SKM-1 (cell line): ENCODE results near the gene SF3B4.

Experiments used
- DNase-seq: peaks from one replicate; lab custom pipeline; 2025; ENCODE audit not compliant: unreplicated experiment; lab: John Stamatoyannopoulos, UW

Gene SF3B4

GRCh38 chr1:149933208-149933607 lies 5.6 kb upstream of the SF3B4 start:
- no peak for DNase-seq

- DNase-seq: no peak
Observed at GRCh38 chr1:149932474-149932873, 4.9 kb upstream of the SF3B4 start.

- DNase-seq: no peak
Observed at GRCh38 chr1:149931212-149931790, 3.7 kb upstream of the SF3B4 start.

GRCh38 chr1:149929856-149930255 lies 2.3 kb upstream of the SF3B4 start:
- DNase-seq: no peak

GRCh38 chr1:149928401-149928724 lies 760 bp upstream of the SF3B4 start:
- DNase-seq: no peak

- DNase-seq: no peak
Observed at GRCh38 chr1:149927056-149927562, 494 bp downstream of the SF3B4 start.

- DNase-seq: no peak
Observed at GRCh38 chr1:149926296-149926695, 1.3 kb downstream of the SF3B4 start.

GRCh38 chr1:149925751-149926150 lies 1.9 kb downstream of the SF3B4 start:
- no peak for DNase-seq

GRCh38 chr1:149925345-149925744 lies 2.3 kb downstream of the SF3B4 start:
- DNase-seq: no peak

GRCh38 chr1:149923626-149924025 lies 4.0 kb downstream of the SF3B4 start:
- no peak for DNase-seq

- DNase-seq: peak; percentile 38
Observed at GRCh38 chr1:149917571-149918144, 9.9 kb downstream of the SF3B4 start, which contains the start of gene SV2A. SV2A (minus strand) TSS chr1:149917844; CDS start chr1:149913840, 4,004 bp downstream.

- no peak for DNase-seq
Observed at GRCh38 chr1:149916898-149917252, 10.7 kb downstream of the SF3B4 start.

GRCh38 chr1:149916193-149916897 lies 11.3 kb downstream of the SF3B4 start:
- peak; percentile 42 for DNase-seq

- DNase-seq: no peak
Observed at GRCh38 chr1:149915429-149916192, 12.0 kb downstream of the SF3B4 start.

- DNase-seq: no peak
Observed at GRCh38 chr1:149914545-149914944, 13.1 kb downstream of the SF3B4 start.

GRCh38 chr1:149906570-149907075 lies 21.0 kb downstream of the SF3B4 start:
- DNase-seq: no peak

- DNase-seq: no peak
Observed at GRCh38 chr1:149903836-149904491, 23.6 kb downstream of the SF3B4 start.

- peak; percentile 87 for DNase-seq
Observed at GRCh38 chr1:149899460-149900284, 27.9 kb downstream of the SF3B4 start, which contains the start of gene BOLA1. BOLA1 (plus strand) TSS chr1:149899568; CDS start chr1:149900060, 492 bp downstream.

- no peak for DNase-seq
Observed at GRCh38 chr1:149896575-149896974, 31.0 kb downstream of the SF3B4 start.

- DNase-seq: no peak
Observed at GRCh38 chr1:149888999-149889289, 38.7 kb downstream of the SF3B4 start.
